ENCODE measurements around the gene NPHP4.
A peak's percentile ranks its signal among the peaks of the same experiment; 100 is the strongest.

The NPHP4 gene

DNA sequence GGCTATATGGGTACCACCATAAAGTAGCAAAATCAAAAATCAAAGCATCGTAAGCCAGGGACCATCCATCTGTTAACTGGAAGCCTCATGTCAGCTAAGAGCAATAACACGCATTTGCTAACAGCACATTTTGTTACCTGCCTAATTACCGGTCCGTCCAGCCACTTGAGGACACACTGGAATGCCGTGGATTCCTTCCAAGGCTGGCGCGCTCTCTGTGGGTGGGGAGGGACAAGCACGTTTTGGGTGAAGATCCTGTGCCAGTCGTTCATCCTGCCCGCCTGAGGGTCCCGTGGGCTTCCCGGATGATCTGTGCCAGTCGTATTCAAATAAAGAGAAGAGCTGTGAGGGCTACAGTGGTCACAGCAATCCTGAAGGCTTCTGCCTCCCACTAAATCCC lies 6.2 kb downstream of the NPHP4 start:
- no peak for DNase-seq

DNA sequence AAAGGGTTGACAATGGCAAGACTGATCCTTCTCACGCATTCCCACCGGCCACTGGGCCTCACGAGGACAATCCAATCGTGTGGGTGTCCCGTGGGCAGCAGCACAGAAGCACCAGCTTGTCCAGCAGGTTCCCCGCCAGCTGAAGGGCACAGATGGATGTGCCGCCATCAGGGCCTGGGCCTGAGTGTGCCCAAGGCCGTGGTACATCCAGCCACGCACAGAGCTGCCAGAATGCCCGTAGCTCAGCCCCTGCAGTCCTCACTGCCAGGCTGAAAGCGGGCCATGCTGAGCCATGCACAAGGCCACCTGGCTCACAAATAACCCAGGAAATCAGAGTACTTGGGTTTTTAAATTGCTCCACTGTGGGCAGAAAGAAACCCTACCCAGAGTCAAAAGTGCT lies 7.0 kb downstream of the NPHP4 start:
- DNase-seq: no peak

DNA sequence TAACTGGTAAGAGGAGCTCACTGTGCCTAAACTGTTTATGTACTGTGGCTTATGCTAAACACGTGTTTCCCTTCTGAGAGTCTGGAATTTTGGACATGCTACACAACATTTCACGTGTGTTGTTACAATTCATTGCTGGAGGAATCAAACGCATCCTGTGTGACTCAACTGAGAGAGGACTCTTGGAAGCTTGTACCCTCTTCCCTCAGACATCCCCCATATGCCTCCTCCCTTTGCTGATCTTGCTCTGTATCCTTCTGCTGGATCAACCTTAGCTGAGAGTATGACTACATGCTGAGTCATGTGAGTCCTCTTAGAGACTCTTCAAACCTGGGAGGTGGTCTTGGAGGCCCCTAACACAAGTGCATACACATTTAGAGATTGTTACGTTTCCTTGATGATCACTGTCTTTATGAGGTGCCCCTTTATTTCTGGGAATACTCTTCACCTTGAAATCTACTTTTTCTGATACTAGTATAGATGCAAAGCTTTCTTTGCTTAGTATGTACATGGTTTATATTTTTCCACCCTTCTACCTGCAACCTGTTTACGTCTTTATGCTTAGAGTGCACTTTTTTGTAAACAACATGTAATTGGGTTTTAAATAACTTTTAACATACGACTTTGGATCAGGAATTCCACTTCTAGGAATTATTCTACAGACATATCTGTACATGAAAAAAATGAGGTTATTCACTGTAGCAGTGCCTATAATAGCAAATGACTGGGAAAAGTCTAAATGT lies 8.7 kb downstream of the NPHP4 start:
- no peak for DNase-seq

DNA sequence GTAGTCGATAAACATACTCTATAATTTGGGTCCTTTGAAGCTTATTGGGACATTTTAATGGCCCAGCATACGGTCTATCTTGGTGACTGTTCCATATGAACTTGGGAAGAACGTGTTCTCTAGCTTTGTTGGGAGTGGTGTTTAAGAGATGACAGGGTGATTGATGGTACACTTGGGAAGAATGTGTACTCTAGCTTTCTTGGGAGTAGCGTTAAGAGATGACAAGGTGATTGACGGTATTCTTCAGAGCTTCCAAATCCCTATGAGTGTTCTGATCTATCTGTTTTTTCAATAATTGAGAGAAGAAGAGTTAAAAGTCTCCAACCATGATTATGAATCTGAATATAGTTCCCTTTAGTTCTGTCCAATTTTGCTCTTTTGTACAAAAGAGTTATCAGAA lies 9.4 kb downstream of the NPHP4 start:
- no peak for DNase-seq

DNA sequence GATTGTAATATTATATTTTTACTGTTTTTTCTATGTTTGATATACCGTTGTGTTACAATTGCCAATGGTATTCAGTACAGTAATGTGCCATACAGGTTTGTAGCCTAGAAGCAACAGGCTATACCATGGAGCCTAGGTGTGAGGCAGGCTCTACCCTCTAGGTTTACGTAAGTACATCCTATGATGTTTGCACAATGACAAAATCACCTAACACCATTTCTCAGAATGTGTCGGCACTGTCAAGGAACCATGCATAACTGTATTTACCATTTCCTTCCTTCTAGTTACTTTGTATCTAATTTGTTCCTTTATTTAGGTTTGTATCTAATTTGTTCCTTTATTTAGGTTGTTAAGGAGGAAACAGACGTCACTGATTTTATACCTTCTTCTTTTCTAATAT lies 9.9 kb downstream of the NPHP4 start:
- no peak for DNase-seq

DNA sequence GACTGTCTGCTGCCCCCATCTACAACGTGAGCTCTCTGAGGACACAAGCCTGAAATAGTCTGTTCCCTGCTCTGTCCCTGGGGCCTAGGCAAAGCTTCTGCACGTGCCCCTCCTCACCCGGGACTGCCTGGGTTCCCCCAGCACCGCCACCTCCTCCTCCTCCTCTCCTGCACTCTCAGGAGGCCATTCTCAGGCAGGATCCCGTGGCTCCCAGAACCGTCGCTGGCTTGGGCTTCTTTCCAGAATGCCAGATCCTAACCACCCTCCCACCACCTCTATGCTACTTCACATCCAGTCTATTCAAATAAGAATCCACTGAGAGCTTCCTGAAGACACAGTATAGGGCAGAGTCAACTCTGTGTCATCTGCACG lies 11.2 kb downstream of the NPHP4 start:
- no peak for DNase-seq

DNA sequence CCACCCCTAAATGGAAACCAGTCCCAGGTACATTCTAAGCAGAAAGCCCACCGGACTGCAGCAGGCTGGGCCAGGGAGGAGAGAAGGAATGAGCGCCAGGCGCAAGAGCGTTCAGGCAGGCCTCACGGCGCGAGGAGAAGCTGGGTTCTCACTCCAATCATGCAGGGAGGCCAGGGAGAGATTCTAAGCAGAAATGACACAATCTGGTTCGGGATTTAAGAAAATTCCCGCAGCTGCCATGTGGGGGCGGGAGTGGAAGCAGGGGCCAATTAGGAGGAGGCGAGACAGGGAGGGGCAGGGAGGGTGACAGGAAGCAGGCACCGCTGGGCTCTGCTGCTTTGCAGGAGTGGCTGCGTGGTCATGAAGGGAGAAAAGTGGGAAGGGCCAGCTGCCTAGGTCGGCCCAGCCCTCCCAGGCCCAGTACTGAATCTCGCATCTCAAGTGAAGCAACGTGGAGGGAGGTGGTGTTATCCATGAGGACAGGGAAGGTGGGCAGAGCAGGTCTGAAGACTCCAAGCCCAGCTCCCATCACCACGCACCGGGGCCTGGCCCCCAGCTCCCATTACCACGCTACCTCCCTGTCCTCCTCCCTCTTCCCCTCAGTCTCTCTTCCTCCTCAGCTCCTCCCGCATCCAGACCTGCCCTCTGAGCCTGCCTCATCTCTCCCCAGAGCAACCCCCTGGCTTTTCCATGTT lies 11.8 kb downstream of the NPHP4 start:
- no peak for DNase-seq

DNA sequence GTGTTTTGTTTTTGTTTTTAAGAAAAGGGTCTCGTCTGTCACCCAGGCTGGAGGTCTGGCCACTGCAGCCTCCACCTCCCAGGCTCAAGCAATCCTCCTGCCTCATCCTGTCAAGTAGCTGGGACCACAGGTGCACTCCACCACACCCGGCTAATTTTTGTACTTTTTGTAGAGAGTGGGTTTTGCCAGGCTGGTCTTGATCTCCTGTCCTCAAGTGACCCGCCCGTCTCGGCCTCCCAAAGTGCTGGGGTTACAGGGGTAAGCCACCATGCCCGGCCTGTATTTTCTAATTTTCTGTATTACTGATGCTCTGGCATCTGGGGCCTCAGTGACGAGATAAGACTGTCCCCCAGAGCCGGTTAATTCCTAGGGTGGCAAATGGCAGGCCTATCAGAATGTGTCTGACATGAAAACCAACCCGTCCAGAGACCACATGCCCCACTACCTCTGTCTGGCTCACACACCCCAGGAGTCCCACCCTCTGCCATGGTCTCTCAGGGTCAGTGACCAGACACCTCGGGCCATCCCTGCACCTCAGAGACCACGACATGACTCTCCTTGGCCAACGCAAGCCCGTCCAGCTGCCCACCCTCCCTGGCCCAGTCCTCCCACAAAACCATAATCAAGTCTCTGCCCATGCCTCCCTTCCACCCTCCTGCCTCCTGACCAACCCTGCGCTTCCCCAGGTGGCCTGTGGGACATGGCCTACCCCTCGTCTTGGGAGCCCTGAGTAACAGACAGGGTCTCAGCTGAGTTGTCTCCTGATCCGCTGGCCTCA lies 12.5 kb downstream of the NPHP4 start:
- DNase-seq: no peak

DNA sequence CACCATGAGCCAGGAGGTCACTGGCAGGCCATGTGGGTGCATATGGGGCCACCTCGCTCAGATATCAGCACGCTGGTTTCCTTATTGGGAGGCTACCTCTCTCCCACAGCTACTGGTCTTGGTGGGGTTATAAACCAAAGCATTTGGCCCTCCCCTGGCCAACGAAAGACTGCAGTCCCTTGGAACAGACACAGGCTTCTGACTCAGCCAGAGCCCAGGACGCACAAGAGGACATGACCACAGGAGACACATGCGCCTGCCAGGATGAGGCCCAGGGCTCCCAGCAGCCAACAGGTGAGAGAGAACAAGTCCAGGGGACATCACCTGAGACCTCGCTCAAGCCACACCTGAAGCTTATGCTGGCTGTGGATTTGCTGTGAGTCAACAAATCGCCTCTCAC lies 13.8 kb downstream of the NPHP4 start:
- no peak for DNase-seq

DNA sequence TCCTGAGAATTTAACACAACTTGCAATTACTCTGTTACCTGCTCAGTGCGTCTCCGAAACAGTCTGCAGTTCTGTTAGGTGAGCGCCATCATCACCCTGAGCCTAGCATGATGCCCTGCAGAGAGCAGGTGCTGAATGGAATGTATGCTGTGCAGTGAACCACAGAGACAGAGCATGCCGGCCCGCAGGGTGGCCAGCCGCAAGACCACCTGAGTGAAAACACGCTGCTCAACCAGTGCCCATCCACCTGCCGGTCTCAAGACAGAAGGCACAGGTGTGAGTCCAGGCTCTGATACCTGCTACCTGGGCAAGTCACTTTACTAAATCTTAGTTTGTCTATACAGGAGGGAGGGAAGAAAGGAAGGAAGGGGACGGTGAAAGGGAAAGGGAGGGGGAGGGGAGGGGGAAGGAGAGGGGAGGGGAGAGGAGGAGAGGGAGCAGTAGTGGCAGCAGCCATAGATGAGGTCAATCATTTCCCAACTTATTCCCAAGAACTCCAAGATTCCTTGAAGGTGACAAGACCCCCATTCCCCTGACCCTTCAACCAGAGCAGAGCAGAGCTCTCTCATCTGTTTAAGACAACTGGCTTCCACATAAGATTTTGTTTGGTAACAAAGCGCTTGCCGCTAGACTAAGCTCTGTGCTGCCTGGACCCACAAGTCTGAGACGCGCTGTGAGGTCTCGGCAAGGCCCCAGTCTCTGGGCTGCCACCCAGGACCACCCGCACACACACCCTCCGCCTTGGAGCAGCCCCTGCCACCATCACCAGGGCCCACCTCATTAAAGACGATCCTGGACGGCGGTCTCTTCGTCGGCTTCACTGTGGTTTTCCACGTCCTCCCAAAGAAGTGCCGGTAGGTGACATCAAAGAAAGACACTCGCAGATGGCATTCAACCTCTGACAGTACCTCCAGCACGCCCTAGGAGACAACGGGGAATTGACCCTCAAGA lies 14.5 kb downstream of the NPHP4 start:
- no peak for DNase-seq

DNA sequence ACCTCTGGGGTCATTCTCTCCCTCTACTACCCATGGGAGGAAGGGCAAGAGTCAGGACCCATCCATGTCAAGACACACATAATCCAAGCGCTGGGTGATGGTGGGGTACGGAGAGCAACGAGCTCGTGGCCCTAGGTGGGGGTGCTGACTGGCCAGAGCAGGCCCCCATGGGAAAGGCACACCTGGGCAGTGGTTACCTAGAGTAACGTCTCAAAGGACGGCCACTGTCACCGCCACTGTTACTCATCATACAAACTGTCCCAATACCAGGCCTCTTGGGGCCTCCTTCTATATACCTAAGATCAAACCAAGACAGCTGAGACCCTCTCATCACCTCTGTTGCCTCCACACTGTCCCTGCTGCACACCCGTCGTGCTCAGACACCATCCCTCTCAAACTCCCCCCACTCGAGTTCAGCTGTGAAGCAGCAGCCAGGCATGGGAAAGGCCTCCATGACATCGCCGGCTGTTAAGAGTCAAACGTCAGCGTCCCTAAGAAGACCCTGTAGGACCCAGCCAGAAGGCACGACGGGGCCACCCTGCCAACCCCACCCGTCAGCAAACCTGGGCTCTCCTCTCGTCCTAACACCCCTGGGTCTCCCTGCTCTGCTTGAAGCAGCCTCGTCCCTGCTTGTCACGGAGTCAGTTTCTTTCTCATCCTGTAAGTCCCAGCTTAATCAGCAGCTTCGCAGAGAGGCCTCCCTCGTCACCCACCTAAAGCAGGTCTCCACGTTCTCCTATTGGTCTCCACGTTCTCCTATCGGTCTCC lies 15.3 kb downstream of the NPHP4 start:
- no peak for DNase-seq

DNA sequence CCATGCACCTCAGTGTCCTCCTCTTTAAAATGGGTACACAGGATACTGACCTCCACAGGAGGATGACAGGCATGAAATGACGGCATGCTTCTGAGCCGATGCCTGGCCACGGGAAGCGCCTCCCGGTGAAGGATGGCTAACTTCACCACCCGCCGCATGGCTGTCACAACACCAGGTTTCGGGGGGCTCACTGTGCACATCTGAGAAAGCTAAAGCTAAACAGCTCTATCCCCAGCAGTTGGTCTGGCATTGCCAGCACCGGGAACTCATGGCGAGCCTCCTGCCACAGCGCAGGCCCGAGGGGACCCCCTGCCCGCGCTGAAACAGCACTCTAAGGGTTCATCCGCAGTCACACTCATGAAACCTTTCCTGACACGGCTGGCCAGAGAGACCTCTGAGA lies 16.0 kb downstream of the NPHP4 start:
- DNase-seq: no peak

DNA sequence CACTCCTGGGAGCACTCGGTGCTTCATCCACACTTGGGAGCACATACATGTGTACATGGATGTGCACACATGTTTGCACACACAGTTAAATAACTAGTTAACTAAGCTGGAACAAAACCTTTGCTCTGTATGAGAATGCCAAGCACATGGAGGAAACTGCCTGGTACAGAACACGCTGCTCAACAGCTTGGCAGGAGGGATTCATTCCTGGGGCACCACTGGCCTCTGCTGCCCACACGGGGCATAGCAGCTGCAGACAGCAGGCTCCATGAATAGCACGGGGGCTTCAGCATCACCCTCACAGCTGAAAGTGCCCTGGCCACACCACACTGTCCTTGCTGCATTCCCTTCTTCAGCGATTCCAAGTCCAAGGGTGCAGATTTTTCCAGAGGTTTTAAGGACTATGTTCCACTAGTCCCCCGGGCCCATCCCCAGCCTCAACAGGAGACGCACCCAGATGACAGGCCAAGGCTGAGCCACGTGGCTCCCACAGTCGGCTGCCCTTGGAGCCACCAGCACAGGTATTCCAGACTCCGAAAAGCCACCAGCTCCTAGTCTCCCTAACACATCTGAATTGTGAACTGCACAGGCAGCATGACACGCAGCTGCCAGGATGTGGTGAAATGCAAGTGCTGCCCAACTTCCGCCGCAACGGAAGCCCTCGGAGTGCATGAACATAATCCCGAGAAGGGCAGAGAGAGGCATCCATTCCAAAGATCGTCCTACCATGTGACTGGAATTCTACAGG lies 16.9 kb downstream of the NPHP4 start:
- peak; percentile 33 for DNase-seq

DNA sequence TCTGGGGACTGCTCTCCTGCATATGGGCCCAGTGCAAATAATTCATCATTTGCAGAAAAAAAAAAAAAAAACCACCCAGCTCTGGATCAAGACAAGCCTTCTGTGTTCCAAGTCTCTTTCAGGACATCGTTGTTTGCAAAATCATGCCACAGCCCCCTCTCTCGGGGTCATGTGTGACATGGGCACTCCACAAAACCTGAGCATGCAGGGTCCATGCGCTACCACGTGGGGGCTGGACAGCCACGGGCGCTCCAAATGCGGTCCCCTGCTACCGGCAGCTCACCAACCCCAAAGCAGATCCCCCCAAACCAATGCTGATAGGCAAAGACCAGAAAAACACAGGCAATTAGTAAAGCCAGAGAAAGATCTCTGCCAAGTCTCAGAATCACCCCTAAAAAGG lies 17.6 kb downstream of the NPHP4 start:
- DNase-seq: no peak

DNA sequence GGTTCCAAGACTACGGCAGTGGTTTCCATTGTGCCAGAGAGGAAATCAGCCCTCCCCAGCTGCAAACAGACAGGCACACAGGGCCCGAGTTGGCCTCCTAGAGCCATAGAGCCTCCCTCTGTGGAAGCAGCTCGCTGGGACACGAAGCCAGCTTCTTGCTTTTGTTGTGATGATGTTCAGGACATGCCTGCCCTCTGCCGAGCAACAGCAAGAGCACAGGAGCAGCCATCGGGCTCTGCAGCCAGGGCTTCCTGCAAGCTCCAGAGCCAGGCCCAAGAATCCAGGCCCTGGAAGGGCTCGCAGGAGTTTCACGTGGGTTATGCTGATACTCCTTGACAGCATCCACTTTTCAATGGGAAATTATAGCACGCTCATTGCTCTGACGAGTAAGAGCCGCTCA lies 18.5 kb downstream of the NPHP4 start:
- DNase-seq: no peak

DNA sequence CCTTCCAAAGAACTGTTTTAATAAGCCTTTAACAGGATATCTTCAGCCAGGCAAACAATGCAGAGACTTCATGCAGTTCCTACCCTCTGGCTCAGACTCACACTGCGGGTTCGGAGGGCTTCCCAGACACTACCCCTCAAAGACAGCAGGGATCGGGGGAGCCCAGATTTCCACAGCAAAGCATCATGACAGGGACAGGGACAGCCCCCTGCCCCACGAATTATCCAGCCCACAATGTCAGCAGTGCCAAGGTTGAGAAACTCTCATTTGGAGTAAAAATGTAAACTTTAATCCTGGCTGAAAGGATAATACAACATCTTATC lies 20.1 kb downstream of the NPHP4 start:
- no peak for DNase-seq

DNA sequence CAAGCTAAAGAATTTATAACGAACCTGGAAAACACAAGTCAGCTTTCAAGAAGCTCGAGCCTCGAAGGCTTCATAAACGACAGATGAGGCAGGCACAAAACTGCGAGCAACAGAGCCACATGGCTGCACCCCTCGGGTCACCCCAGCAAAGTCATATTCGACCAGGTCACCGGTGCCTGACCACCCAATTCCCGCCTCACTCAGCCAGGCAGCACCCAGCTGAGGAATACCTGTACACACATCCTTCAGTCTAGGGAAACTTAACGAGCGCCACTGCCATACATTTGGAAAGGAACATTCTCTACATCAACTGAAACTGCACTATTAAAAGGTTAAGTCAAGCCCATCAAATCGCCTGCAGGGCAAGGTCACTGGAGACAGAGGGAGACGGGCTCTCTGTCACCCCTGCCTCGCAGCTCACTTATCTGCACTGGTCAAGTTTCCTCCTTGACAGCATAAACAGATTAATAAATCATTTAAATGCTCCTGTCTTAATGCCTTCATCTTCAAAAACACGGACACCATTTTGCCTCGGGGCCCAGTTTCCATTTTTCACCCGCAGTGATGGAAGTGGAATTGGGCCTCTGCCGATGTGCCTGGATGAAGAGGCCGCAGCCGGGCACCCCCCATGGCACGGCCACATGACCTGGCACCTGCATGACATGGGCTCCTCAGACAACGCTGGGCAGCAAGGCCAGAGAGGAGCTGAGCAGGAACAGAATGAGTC lies 20.6 kb downstream of the NPHP4 start:
- DNase-seq: no peak

DNA sequence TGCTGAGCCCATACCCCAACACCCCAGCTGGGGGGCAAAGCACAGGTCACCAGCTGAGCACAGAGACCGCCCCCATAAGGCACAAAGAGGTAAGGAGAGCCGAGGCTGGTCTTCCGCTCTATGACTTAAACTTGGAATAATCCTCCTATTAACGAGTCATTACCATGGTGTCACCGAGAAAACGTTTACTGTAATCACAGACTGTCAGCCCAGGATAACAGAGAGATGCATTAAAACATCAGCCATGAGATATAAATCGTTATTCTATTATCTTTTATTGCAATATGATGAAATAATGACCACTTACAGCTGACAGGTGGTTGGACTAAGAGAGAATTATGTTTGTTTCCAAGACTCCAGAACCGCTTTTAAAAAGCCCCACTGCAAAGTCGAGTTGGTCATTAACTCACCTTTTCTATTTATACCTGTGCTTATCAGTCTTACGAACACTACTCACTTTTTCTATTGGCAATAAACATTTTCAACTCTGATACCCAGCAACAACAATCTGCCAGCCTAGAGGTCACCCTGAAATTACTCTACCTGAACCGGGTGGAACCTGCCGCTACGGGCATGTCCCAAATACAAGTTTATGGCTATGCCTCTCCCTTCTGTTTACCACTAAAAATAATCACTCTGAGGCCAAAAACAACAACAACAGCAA lies 21.5 kb downstream of the NPHP4 start:
- DNase-seq: peak; percentile 79

DNA sequence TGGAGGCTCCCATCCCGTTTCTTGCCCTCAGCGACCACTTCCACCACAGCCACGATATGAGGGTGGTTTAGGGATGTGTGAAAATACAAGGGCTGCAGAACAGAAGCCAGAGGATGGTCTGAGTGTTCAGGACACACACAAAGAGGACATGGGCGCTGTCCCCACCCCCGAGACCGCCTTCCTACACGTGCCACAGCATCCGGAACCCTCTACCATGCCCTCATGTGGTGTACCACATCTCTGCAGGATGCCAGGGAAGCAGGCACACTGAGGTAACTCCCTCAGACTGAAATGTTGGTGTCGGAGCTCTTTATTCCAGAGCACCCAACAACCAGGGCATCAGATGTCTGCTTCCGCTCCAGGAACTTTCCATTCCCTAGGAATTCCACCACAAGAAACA lies 23.1 kb downstream of the NPHP4 start:
- DNase-seq: no peak

DNA sequence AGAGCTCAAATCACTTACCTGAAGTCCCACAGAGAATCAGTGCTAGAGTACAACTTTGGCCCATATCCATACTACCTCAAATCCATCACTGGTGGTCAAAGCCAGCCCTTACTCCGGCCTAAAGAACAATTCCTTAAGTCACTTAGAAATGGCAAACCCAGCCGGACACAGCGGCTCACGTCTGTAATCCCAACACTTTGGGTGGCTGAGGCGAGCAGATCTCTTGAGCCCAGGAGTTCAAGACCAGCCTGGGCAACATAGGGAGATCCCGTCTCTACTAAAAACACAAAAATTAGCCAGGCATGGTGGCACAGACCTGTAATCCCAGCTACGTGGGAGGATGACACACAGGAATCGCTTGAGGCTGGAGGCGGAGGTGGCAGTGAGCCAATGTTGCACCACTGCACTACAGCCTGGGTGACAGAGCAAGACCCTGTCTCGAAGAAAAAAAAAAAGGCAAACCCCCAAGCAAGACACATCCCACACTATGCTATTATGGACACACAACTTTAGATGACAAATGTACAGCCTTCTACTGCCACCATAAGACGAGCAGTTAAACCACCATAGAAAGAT lies 24.0 kb downstream of the NPHP4 start:
- DNase-seq: no peak
